Choroid plexus epithelial cell (primary cell): ENCODE measurements around the gene SLC22A5.
A peak's percentile ranks its signal among the peaks of the same experiment; 100 is the strongest.

ENCODE experiments used
- DNase-seq: peaks from one replicate; pipeline ENCODE4 v3.0.0-alpha.2; 2010; ENCODE audit warnings: low read depth
- H3K4me3 ChIP-seq: 2 replicates; pipeline ENCODE4 v1.5.1; 2011; ENCODE audit warnings: low read depth, mild to moderate bottlenecking, control low read depth, low read length, moderate library complexity
- TF ChIP-seq, protein P1 (sequence below): conservative IDR thresholded peaks from 2 replicates; pipeline ENCODE4 v1.5.1; 2011; ENCODE audit warnings: low read depth, mild to moderate bottlenecking, control low read depth, inconsistent platforms, low read length, moderate library complexity

SLC22A5 gene

DNA sequence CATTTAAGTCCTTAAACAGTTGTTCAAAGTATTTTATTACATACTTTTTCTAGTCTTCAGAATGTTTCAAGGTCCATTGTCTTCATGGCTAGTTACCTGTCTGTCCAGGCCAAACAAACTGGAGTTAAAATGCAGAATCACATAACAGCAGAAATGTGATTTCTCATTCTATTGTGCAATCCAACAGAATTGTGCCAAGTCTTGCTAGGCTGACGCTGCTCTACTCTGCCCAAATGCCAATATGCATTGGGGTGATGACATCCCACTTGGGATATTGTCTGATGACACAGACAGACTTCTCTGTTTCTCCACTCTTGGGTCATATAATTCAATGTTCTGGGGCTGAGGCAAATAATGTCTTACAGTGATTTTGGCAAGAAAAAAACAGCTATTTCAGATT lies 5.2 kb upstream of the SLC22A5 start:
- TF ChIP-seq, protein P1, sequence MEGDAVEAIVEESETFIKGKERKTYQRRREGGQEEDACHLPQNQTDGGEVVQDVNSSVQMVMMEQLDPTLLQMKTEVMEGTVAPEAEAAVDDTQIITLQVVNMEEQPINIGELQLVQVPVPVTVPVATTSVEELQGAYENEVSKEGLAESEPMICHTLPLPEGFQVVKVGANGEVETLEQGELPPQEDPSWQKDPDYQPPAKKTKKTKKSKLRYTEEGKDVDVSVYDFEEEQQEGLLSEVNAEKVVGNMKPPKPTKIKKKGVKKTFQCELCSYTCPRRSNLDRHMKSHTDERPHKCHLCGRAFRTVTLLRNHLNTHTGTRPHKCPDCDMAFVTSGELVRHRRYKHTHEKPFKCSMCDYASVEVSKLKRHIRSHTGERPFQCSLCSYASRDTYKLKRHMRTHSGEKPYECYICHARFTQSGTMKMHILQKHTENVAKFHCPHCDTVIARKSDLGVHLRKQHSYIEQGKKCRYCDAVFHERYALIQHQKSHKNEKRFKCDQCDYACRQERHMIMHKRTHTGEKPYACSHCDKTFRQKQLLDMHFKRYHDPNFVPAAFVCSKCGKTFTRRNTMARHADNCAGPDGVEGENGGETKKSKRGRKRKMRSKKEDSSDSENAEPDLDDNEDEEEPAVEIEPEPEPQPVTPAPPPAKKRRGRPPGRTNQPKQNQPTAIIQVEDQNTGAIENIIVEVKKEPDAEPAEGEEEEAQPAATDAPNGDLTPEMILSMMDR, result no peak
- H3K4me3 ChIP-seq, result no peak overlapping the region
- peak; percentile 81 for DNase-seq

DNA sequence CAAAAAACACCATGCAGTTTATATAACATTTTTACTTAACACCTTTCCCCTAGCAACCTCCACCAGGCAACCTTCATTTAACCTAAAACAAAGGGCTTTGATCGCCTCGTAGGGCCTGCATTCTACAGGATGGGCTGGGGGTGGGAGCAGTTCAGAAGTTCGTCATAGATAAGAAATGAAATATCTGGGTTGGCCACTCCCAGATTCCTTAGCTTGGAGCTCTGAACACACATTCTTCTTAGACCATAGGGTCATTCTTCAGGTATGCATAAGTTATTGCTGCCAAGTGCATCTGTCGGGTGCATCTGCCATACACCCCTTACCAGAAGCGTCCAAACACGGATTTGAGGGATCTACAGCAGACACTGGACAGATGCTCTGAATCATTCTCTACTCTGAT lies 4.3 kb upstream of the SLC22A5 start:
- TF ChIP-seq, protein P1, result no peak
- peak; percentile 85 for DNase-seq
- no peak overlapping the region for H3K4me3 ChIP-seq

DNA sequence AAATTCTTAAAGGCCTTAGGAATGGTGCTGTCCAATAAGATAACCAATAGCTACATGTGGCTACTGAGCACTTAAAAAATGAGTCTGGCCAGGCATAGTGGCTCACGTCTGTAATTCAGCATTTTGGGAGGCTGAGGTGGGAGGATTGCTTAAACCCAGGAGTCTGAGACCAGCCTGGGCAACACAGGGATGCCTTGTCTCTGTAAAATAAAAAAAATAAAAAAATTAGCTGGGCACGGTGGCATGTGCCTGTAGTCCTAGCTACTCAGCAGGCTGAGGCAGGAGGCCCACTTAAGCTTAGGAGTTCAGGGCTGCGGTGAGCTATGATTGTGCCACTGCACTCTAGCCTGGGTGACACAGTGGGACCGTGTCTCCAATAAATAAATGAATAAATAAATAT lies 1.3 kb upstream of the SLC22A5 start:
- no peak for DNase-seq
- H3K4me3 ChIP-seq, result no peak overlapping the region
- TF ChIP-seq, protein P1, result no peak

DNA sequence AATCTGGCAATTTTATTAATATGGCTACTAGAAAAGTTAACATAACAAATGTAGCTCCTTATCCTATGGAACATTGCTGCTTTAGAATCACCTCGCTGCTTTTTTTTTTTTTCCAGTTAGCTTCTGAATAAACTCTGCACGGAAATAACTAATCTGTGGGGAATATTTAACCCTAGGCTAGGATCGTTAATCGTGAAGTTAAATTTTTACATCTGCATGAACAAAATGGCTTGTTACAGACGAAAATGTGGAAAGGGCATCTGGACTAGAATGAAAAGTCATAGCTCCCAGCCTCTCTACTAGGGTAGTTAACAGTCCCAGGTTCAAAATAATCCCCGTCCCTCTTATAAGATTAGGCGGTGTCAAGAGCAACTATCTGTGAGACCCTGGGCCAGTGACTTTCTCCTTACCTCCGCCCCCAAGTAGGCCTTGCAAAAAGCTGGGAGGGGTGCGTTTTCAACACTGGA lies 470 bp upstream of the SLC22A5 start:
- peak overlapping the region; percentile 72 for H3K4me3 ChIP-seq
- TF ChIP-seq, protein P1, result no peak
- peak; percentile 12 for DNase-seq

DNA sequence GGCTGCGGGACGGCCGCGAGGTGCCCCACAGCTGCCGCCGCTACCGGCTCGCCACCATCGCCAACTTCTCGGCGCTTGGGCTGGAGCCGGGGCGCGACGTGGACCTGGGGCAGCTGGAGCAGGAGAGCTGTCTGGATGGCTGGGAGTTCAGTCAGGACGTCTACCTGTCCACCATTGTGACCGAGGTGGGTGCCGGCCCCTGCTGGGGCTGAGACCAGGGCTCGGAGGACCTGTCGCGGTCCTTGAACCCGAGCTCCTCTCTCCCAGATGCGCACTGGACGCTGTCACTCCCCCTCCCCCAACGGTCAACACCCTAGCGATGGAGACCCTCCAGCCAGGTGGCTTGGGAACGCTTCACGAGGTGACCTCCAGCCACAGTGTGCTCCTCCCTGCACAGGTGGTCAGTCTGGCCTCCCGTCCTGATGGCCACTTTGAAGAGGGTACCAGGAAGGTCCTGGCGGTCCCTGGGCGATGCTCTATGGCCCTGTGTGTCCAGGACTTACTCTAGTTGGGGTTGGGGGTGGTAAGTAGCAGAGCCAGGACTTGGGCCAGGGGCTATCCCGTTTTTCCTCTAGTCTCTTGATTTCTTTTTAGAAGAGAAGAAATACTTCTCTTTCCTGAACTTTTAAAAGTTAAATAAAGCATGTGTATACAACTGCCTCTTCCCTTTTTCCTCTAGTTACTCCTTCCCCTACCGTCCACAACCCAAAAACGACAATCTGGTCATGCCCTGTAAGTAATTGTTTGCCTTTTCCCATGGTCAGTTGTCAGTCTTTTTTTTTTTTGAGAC lies 866 bp downstream of the SLC22A5 start:
- peak overlapping the region; percentile 72 for H3K4me3 ChIP-seq
- no peak for DNase-seq
- TF ChIP-seq, protein P1, result no peak

DNA sequence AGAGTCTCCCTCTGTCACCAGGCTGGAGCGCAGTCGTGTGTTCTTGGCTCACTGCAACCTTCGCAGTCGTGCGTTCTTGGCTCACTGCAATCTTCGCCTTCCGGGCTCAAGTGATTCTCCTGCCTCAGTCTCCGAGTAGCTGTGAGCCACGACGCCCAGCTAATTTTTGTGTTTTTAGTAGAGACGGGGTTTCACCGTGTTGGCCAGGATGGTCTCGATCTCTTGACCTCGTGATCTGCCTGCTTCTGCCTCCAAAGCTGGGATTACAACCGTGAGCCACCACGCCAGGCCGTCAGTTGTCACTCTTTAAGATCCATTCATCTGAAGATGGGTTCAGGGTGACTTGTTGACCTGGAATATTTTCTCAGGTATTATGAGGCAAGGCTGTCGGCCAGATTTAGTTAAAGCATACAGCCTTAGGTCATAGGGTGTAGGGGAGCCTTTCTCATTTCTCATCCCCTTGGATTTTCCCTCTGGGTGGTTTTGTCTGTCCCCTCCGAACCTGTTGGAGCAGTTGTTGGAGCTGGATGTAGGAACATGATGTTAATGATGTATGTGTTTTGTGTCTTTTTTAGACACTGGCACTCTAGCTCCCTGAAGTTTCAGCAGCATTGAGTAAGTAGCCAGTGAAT lies 1.6 kb downstream of the SLC22A5 start:
- no peak for DNase-seq
- H3K4me3 ChIP-seq, result no peak overlapping the region
- TF ChIP-seq, protein P1, result no peak
